ENCODE data around the gene PRPH2.

- no peak for TF ChIP-seq CTCF (IDR thresholded peaks at IDR 0.05)
- no peak for TF ChIP-seq POLR2A (IDR thresholded peaks at IDR 0.05)
- TF ChIP-seq POLR2AphosphoS5 (IDR thresholded peaks at IDR 0.05), result no peak
- no peak for TF ChIP-seq EP300 (IDR thresholded peaks at IDR 0.05)
Observed at GRCh38 chr6:42709871-42710270, 12.5 kb downstream of the PRPH2 start.

All from stomach (tissue), 4 donors.